Measurements from ENCODE around the gene IPO8. TPM values are rescaled to one million over a fixed set of nuclear protein-coding genes. Genes with fewer than 3 reads are reported as not detected.

IPO8 gene
- total RNA-seq, 1 donor from 2014 or later, result 43.0 TPM

GRCh38 chr12:30635385-30635784 is 60.3 kb downstream of the IPO8 start:
- H3K27ac Mint-ChIP-seq (ENCODE audit: unreplicated experiment), result no peak overlapping the region
- H3K27me3 Mint-ChIP-seq (ENCODE audit: unreplicated experiment), result no peaks in the 10 kb centered on the region
- H3K4me1 Mint-ChIP-seq (ENCODE audit: unreplicated experiment), result peaks cover 4% of the 10 kb centered on the region
- H3K36me3 Mint-ChIP-seq (ENCODE audit: low read depth, unreplicated experiment), result peaks cover 18% of the 10 kb centered on the region
- no peak overlapping the region for H3K4me3 Mint-ChIP-seq (ENCODE audit: unreplicated experiment)
- no peak for DNase-seq (ENCODE audit: low spot score)
- no peaks in the 10 kb centered on the region for H3K9me3 Mint-ChIP-seq (ENCODE audit: unreplicated experiment)
- no peak for TF ChIP-seq CTCF (IDR thresholded peaks at IDR 0.05; ENCODE audit: unreplicated experiment)

DNA sequence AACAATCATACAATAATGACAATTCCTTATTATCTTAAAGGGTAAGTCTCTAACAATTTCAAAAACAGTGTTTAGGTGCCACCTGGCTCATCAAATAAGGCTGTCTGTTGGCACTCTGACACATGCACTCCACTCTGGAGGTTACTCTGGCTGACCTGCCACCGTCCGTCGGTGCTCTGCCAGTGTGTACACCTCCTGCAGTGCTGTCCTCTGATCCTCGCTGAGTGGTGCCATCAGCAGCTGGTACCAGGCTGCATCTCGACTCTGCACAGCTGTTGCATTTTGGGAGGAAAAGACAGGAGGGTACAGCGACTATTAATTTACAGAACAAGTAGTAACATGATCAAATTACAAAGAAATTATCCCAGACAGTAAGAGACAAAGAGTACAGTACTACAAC is 63.9 kb downstream of the IPO8 start:
- H3K27ac Mint-ChIP-seq (ENCODE audit: unreplicated experiment), result no peak overlapping the region
- no peak for DNase-seq (ENCODE audit: low spot score)
- no peaks in the 10 kb centered on the region for H3K4me1 Mint-ChIP-seq (ENCODE audit: unreplicated experiment)
- H3K27me3 Mint-ChIP-seq (ENCODE audit: unreplicated experiment), result no peaks in the 10 kb centered on the region
- peaks cover 14% of the 10 kb centered on the region for H3K36me3 Mint-ChIP-seq (ENCODE audit: low read depth, unreplicated experiment)
- no peaks in the 10 kb centered on the region for H3K9me3 Mint-ChIP-seq (ENCODE audit: unreplicated experiment)
- H3K4me3 Mint-ChIP-seq (ENCODE audit: unreplicated experiment), result no peak overlapping the region
- TF ChIP-seq CTCF (IDR thresholded peaks at IDR 0.05; ENCODE audit: unreplicated experiment), result no peak

- no peak overlapping the region for H3K4me3 Mint-ChIP-seq (ENCODE audit: unreplicated experiment)
- H3K4me1 Mint-ChIP-seq (ENCODE audit: unreplicated experiment), result no peaks in the 10 kb centered on the region
- no peaks in the 10 kb centered on the region for H3K9me3 Mint-ChIP-seq (ENCODE audit: unreplicated experiment)
- H3K27ac Mint-ChIP-seq (ENCODE audit: unreplicated experiment), result no peak overlapping the region
- H3K27me3 Mint-ChIP-seq (ENCODE audit: unreplicated experiment), result no peaks in the 10 kb centered on the region
- no peak for TF ChIP-seq CTCF (IDR thresholded peaks at IDR 0.05; ENCODE audit: unreplicated experiment)
- H3K36me3 Mint-ChIP-seq (ENCODE audit: low read depth, unreplicated experiment), result peaks cover 14% of the 10 kb centered on the region
- DNase-seq (ENCODE audit: low spot score), result no peak
Observed at GRCh38 chr12:30630979-30631285, 64.7 kb downstream of the IPO8 start.

- no peak for TF ChIP-seq CTCF (IDR thresholded peaks at IDR 0.05; ENCODE audit: unreplicated experiment)
- Mint-ChIP-seq H3K27me3 (ENCODE audit: unreplicated experiment) (no peaks in the 10 kb centered on the region), H3K9me3 (ENCODE audit: unreplicated experiment) (no peaks in the 10 kb centered on the region), H3K27ac (ENCODE audit: unreplicated experiment) (no peak overlapping the region), H3K4me1 (ENCODE audit: unreplicated experiment) (no peaks in the 10 kb centered on the region), H3K36me3 (ENCODE audit: low read depth, unreplicated experiment) (peaks cover 14% of the 10 kb centered on the region), H3K4me3 (ENCODE audit: unreplicated experiment) (no peak overlapping the region)
- DNase-seq (ENCODE audit: low spot score), result no peak
Observed at GRCh38 chr12:30630076-30630978, 65.3 kb downstream of the IPO8 start.

- Mint-ChIP-seq H3K9me3 (ENCODE audit: unreplicated experiment) (no peaks in the 10 kb centered on the region), H3K4me3 (ENCODE audit: unreplicated experiment) (no peak overlapping the region), H3K27me3 (ENCODE audit: unreplicated experiment) (no peaks in the 10 kb centered on the region), H3K27ac (ENCODE audit: unreplicated experiment) (no peak overlapping the region), H3K36me3 (ENCODE audit: low read depth, unreplicated experiment) (peaks cover 13% of the 10 kb centered on the region), H3K4me1 (ENCODE audit: unreplicated experiment) (no peaks in the 10 kb centered on the region)
- no peak for DNase-seq (ENCODE audit: low spot score)
- no peak for TF ChIP-seq CTCF (IDR thresholded peaks at IDR 0.05; ENCODE audit: unreplicated experiment)
Observed at GRCh38 chr12:30626847-30627246, 68.8 kb downstream of the IPO8 start.

Measured in endothelial cell (in vitro differentiated cells).